Hepatocyte (in vitro differentiated cells): Measurements from ENCODE around the gene GLYATL2.

Source experiments
- EZH2 ChIP-seq: fragments of 200-600 bp; sonication (generic); IDR thresholded peaks from 2 replicates; pipeline ENCODE4 v1.6.1; 2016; ENCODE audit warnings: antibody characterized with exemption, mild to moderate bottlenecking, borderline replicate concordance
- EZH2phosphoT487 ChIP-seq: fragments of 200-600 bp; sonication (generic); IDR thresholded peaks from one replicate; pipeline ENCODE4 v1.6.1; 2018; ENCODE audit warnings: antibody characterized with exemption, mild to moderate bottlenecking, low read depth, moderate library complexity; ENCODE audit not compliant: unreplicated experiment, severe bottlenecking
- TF ChIP-seq, protein P1 (sequence below): fragments of 200-600 bp; sonication (generic); IDR thresholded peaks from 2 replicates; pipeline ENCODE4 v1.5.1; 2016; ENCODE audit warnings: antibody characterized with exemption, mild to moderate bottlenecking; ENCODE audit not compliant: poor library complexity

DNA sequence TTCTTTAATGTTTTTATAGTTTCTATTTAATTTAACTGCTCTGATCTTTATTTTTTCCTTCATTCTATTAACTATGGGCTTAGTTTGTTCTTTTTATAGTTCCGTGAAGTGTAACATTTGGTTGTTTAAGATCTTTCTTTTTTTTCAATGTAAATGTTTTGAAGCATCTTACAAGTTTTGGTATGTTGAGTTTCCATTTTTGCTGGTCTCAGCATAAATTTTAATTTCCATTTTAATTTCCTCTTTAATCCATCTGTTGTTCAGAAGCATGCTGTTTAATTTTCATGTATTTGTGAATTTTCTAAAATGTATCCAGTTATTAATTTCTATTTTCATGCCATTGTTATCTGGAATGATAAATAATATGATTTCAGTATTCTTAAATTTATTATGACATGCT is 17.0 kb upstream of the GLYATL2 start:
- TF ChIP-seq, protein P1, sequence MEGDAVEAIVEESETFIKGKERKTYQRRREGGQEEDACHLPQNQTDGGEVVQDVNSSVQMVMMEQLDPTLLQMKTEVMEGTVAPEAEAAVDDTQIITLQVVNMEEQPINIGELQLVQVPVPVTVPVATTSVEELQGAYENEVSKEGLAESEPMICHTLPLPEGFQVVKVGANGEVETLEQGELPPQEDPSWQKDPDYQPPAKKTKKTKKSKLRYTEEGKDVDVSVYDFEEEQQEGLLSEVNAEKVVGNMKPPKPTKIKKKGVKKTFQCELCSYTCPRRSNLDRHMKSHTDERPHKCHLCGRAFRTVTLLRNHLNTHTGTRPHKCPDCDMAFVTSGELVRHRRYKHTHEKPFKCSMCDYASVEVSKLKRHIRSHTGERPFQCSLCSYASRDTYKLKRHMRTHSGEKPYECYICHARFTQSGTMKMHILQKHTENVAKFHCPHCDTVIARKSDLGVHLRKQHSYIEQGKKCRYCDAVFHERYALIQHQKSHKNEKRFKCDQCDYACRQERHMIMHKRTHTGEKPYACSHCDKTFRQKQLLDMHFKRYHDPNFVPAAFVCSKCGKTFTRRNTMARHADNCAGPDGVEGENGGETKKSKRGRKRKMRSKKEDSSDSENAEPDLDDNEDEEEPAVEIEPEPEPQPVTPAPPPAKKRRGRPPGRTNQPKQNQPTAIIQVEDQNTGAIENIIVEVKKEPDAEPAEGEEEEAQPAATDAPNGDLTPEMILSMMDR, result no peak
- TF ChIP-seq EZH2 (no peak), EZH2phosphoT487 (no peak)
